ENCODE data around the gene LIN7C. TPM values are rescaled to one million over a fixed set of nuclear protein-coding genes. Genes with fewer than 3 reads are reported as not detected.

Gene LIN7C
- total and polyA plus RNA-seq, 9 of the 15 experiments (the other 6 are each of a cell fraction or from before 2014, with no cell fraction given) = 10.8 to 52.7 (median 21.5) TPM

DNA sequence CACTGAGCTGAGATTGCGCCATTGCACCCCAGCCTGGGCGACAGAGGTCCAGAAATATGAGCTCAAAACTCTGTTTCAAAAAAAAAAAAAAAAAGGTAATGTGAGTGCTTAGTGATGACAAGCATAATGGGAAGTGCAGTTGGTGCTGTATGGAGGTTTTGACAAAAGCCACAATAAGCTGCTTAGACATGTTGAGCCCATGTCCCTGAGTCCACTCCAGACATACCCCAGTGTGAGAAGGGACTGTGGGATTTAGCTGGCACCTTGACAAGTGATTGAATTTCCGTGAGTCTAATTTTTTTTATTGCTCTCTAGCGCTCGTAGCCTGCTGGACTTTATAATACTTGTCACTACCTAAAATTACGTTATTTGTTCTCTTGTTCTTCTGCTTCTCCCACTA is 18.9 kb downstream of the LIN7C start:
- H3K9me3 ChIP-seq (replicated peaks; ENCODE audit: control insufficient read depth, insufficient read depth, low read depth, low read length) = no peaks in the 10 kb centered on the region
- TF ChIP-seq CEBPB (tag; IDR thresholded peaks at IDR 0.05) (0 out of 2 replicates have a peak, but pooled peaks have one; percentile 33), SMARCA5 (IDR thresholded peaks at IDR 0.05) (no peak)
- H4K20me1 ChIP-seq (replicated peaks; ENCODE audit: control insufficient read depth, insufficient read depth, low read length) = no peaks in the 10 kb centered on the region
- BruUV-seq (replicated peaks) = no TSS peak
- DNase-seq (ENCODE audit: extremely low read depth in 1 of 4, low spot score in 3 of 4) (no peak), FAIRE-seq (no peak), ATAC-seq (no peak)
- CTCF ChIA-PET (ENCODE audit: low intra/inter-chr PET ratio) = no interaction called here
- H3K9me1 ChIP-seq (ENCODE audit: control insufficient read depth, insufficient read depth, low read length) = no peaks in the 10 kb centered on the region
- H3K4me1 ChIP-seq (replicated peaks in 1 of 2; ENCODE audit: control insufficient read depth in 2 of 2, insufficient read depth in 2 of 2, low read length in 2 of 2) = no peaks in the 10 kb centered on the region
- H2AFZ ChIP-seq (ENCODE audit: low read depth, low read length) = no peak overlapping the region
- H3K4me2 ChIP-seq (ENCODE audit: insufficient read depth, low read length) = no peak overlapping the region
- no peak overlapping the region for H3K9ac ChIP-seq (ENCODE audit: insufficient read depth in 1 of 2, low read depth in 2 of 2, low read length in 2 of 2)
- 69% methylated on average over 5 of the region's 6 CpGs for WGBS (ENCODE audit: insufficient coverage, low coverage, missing lambda C conversion rate)
- no peaks in the 10 kb centered on the region for H3K79me2 ChIP-seq (ENCODE audit: control insufficient read depth, insufficient read depth, low read length)
- peaks cover 24% of the 10 kb centered on the region; the same call in 2 of the 3 replicates for H3K36me3 ChIP-seq (ENCODE audit: control insufficient read depth, insufficient read depth, low read length)
- no peak overlapping the region for H3K4me3 ChIP-seq
- intact Hi-C loops (cut with micrococcal nuclease) = loop anchor here (5.0 kb wide), 3 partner anchors 190 to 1200 kb away; no protein-coding TSS in a partner anchor
- no peaks in the 10 kb centered on the region for H3K27me3 ChIP-seq (ENCODE audit: control insufficient read depth in 2 of 2, insufficient read depth in 2 of 2, low read length in 2 of 2)
- POLR2A ChIA-PET = interaction anchor here (0.6 to 1.7 kb wide), 3 partner anchors 15 to 873 kb away, joined by 3 to 5 read pairs (median 5); partner anchors contain the start of gene LGR4
- no peak overlapping the region for H3K27ac ChIP-seq (ENCODE audit: extremely low read depth, low read depth, low read length)
- in situ Hi-C loops (cut with MboI) = loop anchor here (25.0 kb wide), 2 partner anchors 725 to 1200 kb away; no protein-coding TSS in a partner anchor

DNA sequence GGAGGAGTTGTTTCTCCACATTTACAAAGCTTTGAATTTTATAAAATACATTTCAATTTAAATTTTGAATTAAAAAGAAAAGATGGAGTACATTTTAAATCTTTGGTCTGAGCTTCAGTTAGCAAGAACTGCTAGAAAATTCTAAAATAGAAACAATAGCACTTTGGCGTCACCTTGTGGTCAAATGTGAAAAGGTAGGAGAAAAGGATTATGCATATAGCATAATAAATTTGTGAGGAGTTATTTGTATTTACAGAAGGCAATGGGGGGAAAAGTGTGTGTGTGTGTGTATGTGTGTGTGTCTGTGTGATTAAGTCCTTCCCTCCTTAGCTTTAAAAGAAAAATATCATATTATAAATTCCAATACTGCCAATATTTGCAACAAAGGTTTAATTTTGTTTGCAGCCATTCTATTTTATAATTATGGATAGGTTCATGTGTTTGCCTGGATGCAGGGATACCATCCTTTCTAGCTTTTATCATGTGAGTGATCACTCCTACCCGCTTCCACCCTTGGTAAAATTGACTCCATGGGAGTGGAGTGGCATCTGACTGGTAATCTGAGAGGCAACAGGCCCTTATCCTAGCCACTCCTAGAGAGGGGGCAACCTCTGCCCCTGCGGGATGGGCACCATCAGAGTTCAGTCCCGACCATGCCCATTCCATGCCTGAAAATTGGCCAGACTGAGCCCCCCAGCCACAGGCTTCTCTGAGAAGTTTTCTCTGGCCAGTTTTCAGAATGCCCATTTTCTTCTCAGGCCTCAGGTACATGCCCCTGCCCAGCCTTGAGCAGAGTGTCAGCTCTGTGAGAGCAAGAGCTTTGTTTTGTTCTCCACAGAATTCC is 20.4 kb downstream of the LIN7C start:
- Histone ChIP-seq H4K20me1 (replicated peaks; ENCODE audit: control insufficient read depth, insufficient read depth, low read length) (no peaks in the 10 kb centered on the region), H3K27ac (ENCODE audit: extremely low read depth, low read depth, low read length) (no peak overlapping the region), H3K9me3 (replicated peaks; ENCODE audit: control insufficient read depth, insufficient read depth, low read depth, low read length) (no peaks in the 10 kb centered on the region), H2AFZ (ENCODE audit: low read depth, low read length) (no peak overlapping the region), H3K4me2 (ENCODE audit: insufficient read depth, low read length) (no peak overlapping the region), H3K36me3 (ENCODE audit: control insufficient read depth, insufficient read depth, low read length) (peaks cover 9% of the 10 kb centered on the region; the same call in 2 of the 3 replicates), H3K9me1 (ENCODE audit: control insufficient read depth, insufficient read depth, low read length) (no peaks in the 10 kb centered on the region), H3K9ac (ENCODE audit: insufficient read depth in 1 of 2, low read depth in 2 of 2, low read length in 2 of 2) (no peak overlapping the region), H3K79me2 (ENCODE audit: control insufficient read depth, insufficient read depth, low read length) (no peaks in the 10 kb centered on the region), H3K4me1 (replicated peaks in 1 of 2; ENCODE audit: control insufficient read depth in 2 of 2, insufficient read depth in 2 of 2, low read length in 2 of 2) (no peaks in the 10 kb centered on the region), H3K27me3 (ENCODE audit: control insufficient read depth in 2 of 2, insufficient read depth in 2 of 2, low read length in 2 of 2) (no peaks in the 10 kb centered on the region), H3K4me3 (no peak overlapping the region)
- 14% methylated on average over 4 of the region's 4 CpGs for WGBS (ENCODE audit: insufficient coverage, low coverage, missing lambda C conversion rate)
- intact Hi-C loops (cut with micrococcal nuclease) = loop anchor here (1.0 to 5.0 kb wide), 4 partner anchors 189 to 1199 kb away; no protein-coding TSS in a partner anchor
- in situ Hi-C loops (cut with MboI) = loop anchor here (25.0 kb wide), 2 partner anchors 724 to 1199 kb away; no protein-coding TSS in a partner anchor
- FAIRE-seq = peak; percentile 86
- BruUV-seq (replicated peaks) = no TSS peak
- DNase-seq (ENCODE audit: extremely low read depth in 1 of 4, low spot score in 3 of 4) = peak; percentile 44 to 75 (median 45)
- ChIA-PET CTCF (ENCODE audit: low intra/inter-chr PET ratio) (interaction anchor here (0.9 to 2.8 kb wide), 6 partner anchors 282 to 1201 kb away, joined by 3 to 52 read pairs (median 6); no protein-coding TSS in a partner anchor), POLR2A (interaction anchor here (1.3 to 2.0 kb wide), 2 partner anchors 13 to 283 kb away, joined by 4 to 6 read pairs; partner anchors contain the start of gene LGR4)
- ATAC-seq = peak; percentile 81
- TF ChIP-seq TARDBP (IDR thresholded peaks at IDR 0.05) = no peak
- TF ChIP-seq NR4A1 (CRISPR knock-in tag; IDR thresholded peaks at IDR 0.05) = no peak
- no peak for TF ChIP-seq NR4A1 (tag; IDR thresholded peaks at IDR 0.05)
- TF ChIP-seq ZC3H4 (CRISPR knock-in tag; IDR thresholded peaks at IDR 0.05; ENCODE audit: borderline replicate concordance) = no peak
- TF ChIP-seq FOXK1 (CRISPR knock-in tag; IDR thresholded peaks at IDR 0.05; ENCODE audit: borderline replicate concordance) = no peak
- TF ChIP-seq, protein P1, sequence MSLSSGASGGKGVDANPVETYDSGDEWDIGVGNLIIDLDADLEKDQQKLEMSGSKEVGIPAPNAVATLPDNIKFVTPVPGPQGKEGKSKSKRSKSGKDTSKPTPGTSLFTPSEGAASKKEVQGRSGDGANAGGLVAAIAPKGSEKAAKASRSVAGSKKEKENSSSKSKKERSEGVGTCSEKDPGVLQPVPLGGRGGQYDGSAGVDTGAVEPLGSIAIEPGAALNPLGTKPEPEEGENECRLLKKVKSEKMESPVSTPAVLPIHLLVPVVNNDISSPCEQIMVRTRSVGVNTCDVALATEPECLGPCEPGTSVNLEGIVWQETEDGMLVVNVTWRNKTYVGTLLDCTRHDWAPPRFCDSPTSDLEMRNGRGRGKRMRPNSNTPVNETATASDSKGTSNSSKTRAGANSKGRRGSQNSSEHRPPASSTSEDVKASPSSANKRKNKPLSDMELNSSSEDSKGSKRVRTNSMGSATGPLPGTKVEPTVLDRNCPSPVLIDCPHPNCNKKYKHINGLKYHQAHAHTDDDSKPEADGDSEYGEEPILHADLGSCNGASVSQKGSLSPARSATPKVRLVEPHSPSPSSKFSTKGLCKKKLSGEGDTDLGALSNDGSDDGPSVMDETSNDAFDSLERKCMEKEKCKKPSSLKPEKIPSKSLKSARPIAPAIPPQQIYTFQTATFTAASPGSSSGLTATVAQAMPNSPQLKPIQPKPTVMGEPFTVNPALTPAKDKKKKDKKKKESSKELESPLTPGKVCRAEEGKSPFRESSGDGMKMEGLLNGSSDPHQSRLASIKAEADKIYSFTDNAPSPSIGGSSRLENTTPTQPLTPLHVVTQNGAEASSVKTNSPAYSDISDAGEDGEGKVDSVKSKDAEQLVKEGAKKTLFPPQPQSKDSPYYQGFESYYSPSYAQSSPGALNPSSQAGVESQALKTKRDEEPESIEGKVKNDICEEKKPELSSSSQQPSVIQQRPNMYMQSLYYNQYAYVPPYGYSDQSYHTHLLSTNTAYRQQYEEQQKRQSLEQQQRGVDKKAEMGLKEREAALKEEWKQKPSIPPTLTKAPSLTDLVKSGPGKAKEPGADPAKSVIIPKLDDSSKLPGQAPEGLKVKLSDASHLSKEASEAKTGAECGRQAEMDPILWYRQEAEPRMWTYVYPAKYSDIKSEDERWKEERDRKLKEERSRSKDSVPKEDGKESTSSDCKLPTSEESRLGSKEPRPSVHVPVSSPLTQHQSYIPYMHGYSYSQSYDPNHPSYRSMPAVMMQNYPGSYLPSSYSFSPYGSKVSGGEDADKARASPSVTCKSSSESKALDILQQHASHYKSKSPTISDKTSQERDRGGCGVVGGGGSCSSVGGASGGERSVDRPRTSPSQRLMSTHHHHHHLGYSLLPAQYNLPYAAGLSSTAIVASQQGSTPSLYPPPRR (CRISPR knock-in tag; IDR thresholded peaks at IDR 0.05; ENCODE audit: borderline replicate concordance) = no peak
- no peak for TF ChIP-seq FOXM1 (IDR thresholded peaks at IDR 0.05; ENCODE audit: low read depth)
- no peak for TF ChIP-seq FOXM1 (CRISPR knock-in tag; IDR thresholded peaks at IDR 0.05; ENCODE audit: low read depth)
